NCI-H1092 treated with DMSO at 0.1 percent for 48 hours (cell line): ENCODE measurements around the gene MGST3.
"Not testable (repeated sequence)": the region's sequence is repeated elsewhere in the genome, so short reads cannot be mapped to it uniquely, and the experiment has no call there.

ENCODE experiments used
- DNase-seq: peaks from one replicate; lab custom pipeline; 2025; lab: John Stamatoyannopoulos, UW

Gene MGST3

DNA sequence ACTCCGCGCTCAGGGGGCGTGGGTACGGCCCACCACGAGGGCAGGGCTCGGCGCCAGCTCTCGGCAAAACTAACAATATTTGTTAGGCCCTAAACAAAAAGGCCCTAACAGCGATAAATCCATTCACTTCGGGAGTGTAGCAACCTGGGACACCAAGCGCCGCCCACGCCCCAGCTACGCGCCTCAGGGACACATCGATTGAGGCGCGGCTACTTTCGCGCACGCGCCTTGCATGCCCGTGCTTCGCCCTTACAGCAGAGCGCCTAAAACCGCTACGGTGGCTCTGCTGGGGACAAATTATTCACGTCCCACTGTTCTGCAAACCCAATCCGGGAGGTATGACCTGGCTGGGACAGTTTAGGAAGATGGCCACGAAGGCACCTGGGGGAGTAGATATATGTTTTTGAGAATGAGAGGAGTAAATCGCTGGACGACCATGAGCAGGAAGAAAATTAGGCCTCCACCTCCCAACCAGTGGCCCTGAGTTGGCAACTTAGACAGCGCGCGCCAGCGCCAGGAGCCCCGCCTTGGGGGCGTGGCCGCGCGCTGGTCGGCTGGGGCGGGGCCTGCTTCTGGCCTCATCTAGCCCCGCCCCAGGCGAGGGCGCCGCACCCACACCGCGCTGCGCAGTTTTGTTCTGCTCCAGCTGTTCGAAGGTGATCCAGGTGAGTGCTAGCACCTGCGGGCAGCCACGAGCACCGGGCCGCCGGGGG, at the start of gene MGST3:
TSS of gene MGST3 (plus strand) at position 606 of the 713 bp plus-strand sequence. CDS start 18,614 bp downstream, outside the sequence.
- peak; percentile 99 for DNase-seq

DNA sequence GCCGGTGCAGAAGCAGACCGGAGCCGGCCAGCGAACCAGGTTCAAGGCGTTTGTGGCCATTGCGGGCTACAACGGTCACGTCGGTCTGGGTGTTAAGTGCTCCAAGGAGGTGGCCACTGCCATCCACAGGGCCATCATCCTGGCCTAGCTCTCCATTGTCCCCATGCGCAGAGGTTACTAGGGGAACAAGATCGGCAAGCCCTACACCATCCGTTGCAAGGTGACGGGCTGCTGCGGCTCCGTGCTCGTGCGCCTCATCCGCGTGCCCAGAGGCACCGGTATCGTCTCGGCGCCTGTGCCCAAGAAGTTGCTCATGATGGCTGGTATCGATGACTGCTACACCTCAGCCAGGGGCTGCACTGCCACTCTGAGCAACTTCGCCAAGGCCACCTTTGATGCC, 49.1 kb upstream of the MGST3 start:
- no peak for DNase-seq

DNA sequence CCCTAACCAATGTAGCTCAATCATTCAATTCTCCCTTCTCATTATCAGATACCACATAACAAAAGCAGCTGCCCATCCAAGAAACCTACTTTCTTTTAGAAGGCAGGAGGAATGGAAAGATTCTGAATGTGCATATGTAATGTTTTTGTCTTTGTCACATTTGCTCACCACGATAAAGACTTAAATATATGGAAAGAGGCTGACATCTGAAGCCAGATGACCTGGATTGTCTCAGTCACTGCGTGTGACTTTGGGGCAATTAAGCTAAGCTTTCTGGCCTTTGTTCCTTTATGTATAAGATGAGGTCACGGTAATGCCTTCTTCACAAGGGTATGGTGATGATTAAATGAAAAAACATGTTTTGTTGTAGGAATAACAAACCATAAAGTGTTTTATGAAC, 44.6 kb upstream of the MGST3 start:
- no peak for DNase-seq

DNA sequence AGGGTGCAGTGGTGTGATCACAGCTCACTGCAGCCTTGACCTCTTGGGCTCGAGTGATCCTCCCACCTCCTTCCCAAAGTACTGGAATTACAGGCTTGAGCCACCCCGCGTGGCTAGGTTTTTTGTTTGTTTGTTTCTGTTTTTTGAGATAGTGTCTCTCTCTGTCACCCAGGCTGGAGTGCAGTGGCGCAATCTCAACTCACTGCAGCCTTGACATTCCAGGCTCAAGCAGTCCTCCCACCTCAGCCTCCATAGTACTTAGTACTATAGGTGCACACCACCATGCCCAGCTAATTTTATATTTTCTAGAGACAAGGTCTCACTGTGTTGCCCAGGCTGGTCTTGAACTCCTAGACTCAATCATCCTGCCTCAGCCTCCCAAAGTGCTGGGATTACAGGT, 39.6 kb upstream of the MGST3 start:
- not testable (repeated sequence) for DNase-seq

DNA sequence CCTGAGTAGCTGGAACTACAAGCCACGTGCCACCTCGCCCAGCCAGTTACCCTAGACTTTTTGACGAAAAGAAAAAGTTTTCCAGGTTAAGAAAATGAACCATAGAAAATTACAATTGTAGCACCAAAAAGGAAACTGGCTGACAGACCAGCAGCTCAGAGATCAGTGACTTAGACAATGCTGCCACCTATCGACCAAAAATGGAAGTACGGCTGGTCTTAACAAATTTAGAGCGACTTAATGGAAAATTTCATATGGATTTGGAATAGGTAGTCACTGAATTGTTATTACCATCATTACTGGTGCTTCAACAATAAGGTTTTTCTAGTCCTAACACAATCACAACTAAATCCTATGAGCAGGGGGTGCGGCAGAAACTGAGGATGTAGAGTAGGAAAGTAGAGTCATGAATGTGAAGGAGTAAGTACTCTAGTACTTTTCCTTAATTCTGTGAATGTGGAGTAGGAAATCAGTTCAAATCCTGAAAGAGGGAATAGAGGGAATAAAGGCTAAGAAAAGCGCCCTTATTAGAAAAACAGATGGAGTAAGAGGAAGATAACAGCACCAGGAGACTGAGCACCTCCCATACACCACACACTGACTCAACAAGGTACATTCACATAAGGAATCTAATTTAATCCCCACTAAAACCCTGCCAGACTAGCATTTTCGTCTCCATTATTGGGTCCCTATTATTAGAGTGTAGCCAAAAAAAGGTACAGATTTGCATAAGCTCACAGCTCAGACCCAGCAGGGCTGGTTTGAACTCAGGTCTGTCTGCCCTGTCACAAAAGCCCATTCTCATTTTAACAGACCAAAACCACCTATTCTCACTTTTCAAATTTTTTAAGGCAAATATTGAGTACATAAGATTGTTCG, 37.9 kb upstream of the MGST3 start:
- peak; percentile 69 for DNase-seq

DNA sequence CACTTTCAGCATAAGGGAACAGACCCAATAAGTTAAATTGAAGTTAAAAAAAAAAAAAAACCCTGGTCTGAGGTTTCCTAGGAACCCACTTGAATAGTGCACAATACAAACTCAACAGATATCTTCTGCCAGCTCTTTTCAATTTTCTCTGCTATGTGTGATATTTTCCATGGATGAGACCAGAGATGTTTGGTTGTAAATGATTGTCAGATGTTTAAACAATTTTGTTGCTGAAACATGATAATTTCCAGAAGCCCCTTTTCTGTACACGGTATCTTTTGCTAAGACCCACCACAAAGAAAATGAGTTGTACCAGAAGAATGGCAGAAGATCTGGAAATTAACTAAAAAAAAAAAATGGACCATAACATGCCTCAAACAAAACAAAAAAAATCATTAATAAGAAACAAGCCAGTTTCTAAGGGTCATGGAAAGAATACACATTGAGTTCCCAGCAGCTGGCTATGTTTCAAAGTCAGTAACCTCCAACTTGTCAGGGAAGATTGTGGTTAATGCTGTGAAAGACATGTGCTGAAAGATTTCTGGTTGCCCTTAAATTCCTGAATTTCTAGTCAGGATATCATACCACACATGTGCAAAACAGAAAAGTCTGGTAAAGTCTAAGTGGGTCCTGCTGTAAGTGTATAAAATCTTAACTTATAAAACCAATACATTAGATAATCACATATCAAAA, 35.6 kb upstream of the MGST3 start:
- DNase-seq = no peak

DNA sequence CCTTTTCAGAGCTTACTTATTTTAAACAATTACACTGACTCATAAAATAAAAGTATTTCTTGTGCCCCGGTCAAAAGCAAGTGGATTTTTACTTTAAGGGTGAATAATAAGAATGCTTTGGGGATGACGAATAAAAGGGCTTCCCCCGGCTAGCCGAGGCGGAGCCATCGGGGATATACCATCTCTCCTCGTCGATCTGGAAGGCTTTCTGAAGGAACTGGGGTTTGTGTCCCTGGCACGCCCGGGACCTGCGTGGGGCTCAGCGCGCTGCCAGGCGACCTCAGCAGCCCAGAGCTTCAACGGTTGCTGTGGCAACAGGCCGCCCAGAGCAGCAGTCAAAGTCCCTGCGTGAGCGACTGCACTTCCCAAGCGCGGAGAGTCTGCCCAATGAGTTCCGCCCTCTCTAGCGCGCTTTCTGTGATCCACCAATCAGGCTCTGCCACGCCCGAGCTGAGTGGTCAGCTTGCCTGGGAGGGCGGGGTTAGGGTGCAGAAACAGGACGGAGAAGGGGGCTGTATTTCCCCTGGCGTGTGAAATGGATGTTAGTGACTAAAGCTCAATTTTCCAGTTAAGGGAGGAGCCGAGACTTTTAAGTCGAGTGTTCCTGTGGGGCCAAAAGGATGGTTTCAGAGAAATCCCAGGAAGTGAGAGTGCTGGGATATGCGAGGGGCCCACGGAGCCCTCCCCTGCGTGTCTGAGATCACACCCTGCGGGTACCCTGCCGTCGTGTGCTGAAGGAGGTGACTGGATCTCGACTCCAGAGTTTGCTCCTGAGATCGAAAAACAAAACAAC, 33.0 kb upstream of the MGST3 start:
- peak; percentile 98 for DNase-seq

DNA sequence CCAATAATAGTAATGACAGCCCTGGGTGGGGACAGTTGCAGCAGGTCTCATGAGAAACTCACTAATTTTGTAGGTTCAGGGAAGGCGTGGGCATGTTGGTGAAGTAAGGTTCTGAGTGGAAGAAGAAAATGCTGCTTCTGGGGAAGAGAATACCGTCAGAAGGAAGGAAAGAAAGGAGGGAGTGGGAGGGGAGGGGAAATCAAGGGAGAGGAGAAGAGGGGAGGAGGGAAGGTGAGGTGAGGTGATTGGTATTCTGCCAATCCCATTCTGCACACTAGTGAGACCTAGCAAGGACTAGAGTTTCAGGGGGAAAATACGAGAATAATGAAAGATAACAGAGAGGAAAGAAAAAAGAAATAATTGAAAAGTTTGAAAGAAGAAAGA, 32.4 kb upstream of the MGST3 start:
- DNase-seq = peak; percentile 28

DNA sequence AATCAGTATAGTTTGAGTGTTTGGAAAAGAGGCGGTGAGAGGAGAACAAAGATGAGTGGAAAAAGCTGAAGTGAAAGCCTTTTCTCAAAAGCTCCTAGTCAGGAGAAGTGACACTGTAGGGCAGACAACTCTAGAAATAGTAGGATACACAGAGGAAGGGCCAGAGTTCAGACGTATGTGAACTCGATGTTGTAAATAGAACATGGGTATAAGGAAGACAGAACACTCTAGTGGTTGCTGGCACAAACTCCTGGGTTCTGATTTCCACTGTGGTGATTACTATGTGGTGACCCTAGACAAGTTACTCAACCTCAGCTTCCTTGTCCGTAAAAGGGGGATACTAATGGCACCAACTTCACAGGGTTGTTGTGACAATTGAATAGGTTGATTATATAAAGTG, 30.2 kb upstream of the MGST3 start:
- DNase-seq = no peak

DNA sequence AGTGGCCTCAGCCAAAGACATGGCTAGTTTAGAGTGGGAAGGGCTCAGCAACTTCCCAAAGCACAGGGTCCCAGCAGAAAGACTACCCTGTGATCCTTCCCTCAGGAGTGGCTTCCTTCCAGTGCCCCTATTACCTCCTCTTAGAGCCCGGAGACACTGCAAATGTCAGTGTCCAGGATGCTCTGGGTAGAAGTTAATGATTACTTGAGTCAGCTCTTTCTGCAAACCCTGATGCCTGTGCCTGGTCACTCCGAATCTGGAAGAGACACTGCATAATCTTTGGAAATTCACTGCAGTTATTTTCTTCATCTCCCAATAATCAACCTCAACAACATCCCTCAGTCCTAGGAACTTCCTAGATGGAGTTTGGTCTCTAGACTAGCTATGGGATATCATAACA, 27.2 kb upstream of the MGST3 start:
- no peak for DNase-seq

DNA sequence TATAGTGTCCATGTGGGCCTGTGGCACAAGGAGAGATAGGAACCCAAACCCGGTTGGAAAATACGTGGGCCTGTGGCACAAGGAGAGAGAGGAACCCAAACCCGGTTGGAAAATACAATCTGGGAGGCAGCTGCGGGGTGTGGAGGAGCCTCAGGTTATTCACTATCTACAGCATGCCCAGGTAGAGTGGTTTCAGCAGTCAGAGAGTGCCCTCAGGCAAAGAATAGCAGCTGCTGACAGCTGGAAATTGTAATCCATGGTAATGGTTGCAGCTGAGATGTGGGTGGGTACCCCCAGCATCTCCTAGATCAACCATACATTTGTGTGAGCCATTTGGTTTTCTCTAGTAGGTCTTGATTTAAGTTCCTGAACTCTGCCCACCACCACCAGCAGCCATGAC, 25.8 kb upstream of the MGST3 start:
- DNase-seq = no peak

DNA sequence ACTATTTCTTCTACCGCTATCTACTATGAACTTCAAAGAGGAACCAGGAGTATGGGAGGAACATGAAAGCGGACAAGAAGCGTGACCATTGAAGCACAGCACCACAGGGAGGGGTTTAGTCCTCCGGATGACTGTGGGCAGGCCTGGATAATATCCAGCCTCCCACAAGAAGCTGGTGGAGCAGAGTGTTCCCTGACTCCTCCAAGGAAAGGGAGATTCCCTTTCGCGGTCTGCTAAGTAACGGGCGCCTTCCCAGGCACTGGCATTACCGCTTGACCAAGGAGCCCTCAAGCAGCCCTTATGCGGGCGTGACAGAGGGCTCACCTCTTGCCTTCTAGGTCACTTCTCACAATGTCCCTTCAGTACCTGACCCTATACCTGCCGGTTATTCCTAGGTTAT, 24.4 kb upstream of the MGST3 start:
- not testable (repeated sequence) for DNase-seq

DNA sequence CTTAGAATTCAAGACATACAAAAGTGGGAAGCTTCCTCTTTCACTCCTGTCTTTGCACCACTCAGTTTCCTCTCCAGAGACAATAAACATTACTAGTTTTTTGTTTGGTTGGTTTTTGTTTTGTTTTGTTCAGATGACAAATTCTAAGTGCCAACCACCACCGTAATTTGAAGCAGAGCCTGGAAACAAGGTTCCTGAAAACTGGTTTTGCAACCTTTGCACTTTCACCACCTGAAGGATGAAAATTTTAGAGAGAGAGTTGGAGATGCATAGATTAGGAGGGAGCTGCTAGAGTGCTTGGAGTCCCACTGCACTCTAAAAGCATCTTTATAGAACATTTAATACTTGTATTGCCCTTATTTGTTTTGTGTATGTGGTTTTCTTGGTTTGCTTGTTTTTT, 20.2 kb upstream of the MGST3 start:
- no peak for DNase-seq

DNA sequence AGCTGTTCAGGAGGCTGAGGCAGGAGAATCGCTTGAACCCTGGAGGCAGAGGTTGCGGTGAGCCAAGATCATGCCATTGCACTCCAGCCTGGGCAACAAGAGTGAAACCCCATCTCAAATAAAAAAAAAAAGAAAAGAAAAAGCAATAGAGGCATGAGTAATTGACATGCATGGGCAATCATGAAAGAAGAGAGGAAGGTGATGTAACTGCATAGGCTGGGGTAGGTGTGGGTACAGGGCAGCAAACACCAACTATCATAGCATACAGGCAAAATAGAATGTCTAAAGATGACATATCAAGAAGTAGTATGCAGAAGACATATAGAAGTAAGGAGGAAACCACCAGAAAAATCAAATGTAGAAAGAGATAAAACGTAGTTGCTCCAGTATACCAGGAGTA, 19.0 kb upstream of the MGST3 start:
- DNase-seq = no peak

DNA sequence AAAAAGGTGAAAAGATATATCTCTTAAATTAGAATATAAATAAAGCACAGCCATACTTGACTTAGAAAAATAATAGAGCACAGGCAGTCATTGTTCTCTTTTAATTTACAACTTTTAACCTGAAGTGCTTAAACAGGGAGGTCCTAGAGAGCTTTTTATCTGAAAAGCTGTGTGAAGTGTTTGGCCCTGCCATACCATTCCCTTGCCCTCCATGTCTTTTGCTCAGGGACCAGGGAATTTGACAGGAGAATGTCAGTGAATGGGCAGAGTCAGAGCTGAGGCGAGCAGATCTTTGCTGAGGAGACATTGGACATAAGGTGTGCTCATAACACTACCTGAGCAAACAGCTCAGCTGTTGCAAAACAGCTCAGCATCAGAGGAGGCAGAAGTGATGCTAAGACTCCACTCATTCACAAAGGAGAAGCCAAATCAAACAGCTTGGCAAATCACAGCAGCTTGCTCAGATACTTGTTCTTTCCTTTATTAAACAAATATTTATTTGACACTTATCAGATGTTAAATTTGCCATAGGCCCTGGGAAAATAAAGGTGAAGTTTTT, 14.9 kb upstream of the MGST3 start:
- DNase-seq = no peak

DNA sequence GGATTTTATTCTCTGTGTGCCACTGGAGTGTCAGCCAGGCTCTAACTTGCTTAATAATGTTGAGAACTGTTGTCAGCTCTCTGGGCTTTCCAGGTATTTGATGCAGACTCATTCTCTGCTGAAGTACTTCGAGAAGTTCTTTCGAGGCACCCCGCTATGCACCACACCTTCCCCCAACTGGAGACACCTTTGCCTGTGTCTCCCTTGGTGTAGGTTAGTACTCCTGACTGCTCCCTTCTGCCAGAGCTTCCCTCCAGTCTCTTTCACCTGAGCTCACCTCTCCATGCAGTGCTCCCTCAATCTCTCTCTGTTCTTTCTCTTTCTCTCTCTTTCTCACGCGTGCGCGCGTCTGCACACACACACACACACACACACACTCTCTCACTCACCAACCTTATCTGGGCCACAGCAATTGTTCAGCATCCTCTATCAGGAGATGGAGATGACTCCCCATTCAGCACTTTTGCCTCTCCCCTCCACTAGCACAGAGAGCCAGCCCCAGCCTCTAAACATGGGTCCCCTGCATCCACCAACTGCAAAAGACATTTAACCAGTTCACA, 14.0 kb upstream of the MGST3 start:
- no peak for DNase-seq

DNA sequence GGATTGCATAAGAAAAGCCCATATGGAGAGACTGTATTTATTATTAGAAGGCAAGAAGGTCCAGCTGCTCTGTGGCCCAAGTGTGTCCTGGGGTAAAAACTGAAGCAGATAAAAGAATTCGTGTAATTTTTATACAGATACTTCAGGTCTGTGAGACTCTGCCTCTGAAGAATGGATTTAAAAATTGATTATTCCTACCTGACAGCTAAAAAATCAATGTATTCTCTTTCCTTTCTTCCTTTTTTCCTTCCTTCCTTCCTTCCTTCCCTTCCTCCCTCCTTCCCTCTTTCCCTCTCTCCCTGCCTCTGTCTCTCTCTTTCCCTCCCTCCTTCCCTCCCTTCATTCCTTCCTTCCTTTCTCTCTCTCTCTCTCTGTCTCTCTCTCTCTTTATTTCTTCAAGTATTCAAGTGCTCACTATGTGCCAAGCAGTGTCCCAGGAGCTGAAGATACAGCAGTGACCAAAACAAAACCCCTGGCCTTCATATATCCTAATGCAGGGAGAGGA, 11.3 kb upstream of the MGST3 start:
- no peak for DNase-seq

DNA sequence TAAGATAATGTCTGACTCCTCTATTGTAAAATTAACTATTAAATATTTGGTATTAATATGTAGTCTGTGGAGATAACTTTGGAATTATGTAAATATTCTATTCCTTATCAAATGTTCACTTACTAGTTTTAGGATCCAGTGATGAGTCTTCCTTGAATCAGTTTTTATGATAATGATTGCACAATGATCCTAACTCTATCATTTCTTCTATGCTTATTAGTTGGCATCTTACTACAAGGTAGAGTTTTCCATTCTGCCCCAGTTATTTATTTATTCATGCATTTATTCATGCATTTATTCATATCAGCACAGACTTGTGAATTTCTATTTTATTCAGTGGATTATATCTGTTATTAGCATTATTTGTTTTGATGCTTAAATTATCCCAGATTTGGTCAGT, 7.4 kb upstream of the MGST3 start:
- no peak for DNase-seq

DNA sequence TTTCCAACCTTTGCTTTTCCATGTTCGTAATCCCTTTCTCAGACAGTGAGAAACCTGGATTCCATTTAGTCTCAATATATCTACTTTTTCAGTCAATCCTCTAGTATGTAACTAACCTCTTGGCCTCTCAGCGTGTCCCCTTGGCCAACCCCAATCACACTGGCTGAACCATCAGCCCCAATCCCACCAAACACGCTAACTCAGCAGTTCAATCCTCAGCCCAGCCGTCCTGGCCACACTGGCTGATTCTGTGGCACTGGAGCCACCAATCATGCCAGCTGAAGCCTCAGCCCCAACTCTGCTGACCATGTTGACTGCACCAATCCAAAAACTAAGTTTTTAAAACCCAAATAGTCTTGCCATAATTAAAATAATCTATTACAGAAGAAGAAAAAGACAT, 6.6 kb upstream of the MGST3 start:
- DNase-seq = no peak

DNA sequence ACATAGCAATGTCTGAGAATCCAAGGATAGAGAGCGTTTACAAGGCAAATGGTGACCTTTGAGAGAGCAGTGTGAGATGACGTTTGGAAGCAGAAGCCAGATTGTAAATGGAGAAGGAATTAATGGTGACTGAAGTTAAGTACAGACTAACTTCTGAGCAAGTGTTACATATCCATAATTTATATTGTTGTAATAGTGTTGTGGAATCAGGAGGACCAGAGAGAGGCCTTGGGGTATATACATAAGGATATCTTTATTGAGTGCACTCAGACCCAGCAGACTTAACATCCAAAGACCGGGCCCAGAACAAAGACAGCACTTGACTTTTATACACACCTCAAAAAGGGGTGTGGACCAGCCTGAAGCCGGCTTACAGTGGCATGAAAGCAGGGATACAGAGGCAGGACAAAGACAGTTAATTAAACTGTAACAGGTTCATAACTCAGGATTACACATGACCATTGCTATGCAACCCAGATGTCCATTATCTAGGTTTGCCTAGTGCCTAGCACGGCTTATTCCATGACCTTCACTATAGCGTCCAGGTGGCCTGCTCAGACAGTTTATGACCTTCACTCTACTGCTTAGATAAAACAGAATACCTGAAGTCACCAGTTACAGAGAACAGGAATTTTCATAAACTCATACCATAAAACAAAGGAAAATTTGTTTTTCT, 2.7 kb upstream of the MGST3 start:
- DNase-seq = no peak

DNA sequence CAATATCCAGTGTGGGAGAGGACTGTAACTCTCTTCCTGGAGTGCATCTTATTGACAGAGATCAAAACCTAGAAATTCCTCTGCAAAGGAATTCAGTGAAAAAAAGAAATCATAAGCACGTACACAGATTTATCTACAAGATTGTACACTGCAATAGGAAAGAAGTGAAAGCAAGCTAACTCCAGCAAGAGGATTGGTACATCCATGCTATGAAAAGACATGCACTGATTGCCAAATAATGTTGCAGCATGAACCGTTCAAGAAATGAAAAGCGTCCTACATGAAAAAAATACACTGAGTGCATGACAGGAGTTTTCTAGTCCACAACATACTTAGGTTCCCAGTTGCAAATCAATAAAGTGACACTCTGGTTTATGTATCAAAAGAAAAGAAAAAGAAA, 1.9 kb upstream of the MGST3 start:
- DNase-seq = no peak
